GM12878 (cell line): ENCODE data around the gene LHFPL2. TPM values are rescaled to one million over a fixed set of nuclear protein-coding genes. Genes with fewer than 3 reads are reported as not detected.

Experiments used
- ATAC-seq: fragments of 200-7000 bp; cut with Tn5 transposase; 3 replicates; pipeline ENCODE4 v1.9.1; 2020; ENCODE audit warnings: mild to moderate bottlenecking, moderate library complexity
- BruUV-seq: library from RNA; stranded (reverse); fragments of 400-500 nt; replicated peaks from 2 replicates; lab custom pipeline; 2021; lab: Mats Ljungman, UMichigan
- CTCF ChIA-PET: fragments of 300-600 bp; sonication (Branson Sonifier 250); formaldehyde crosslinking; extraction: SDS; loops from one replicate; lab custom pipeline; 2021; ENCODE audit warnings: inconsistent platforms; lab: Yijun Ruan, JAX
- POLR2A ChIA-PET: fragments of 350-600 bp; formaldehyde crosslinking; extraction: SDS; loops from one replicate; lab custom pipeline; 2021; ENCODE audit warnings: inconsistent platforms; lab: Charles Lee
- RAD21 ChIA-PET: fragments of 300-600 bp; sonication (Branson Sonifier 250); formaldehyde crosslinking; loops from one replicate; lab custom pipeline; 2023; ENCODE audit warnings: antibody characterized with exemption; ENCODE audit not compliant: unreplicated experiment; lab: Charles Lee
- SMC1A ChIA-PET: fragments of 300-600 bp; sonication (Branson Sonifier 250); formaldehyde crosslinking; loops from one replicate; lab custom pipeline; 2023; ENCODE audit not compliant: unreplicated experiment, uncharacterized antibody; lab: Charles Lee
- DNase-seq: peaks from one replicate; pipeline ENCODE4 v3.0.0-alpha.2; 2011; ENCODE audit warnings: low read depth, low spot score
- FAIRE-seq: peaks from 3 replicates; lab custom pipeline; 2011; peaks lifted over from hg19 to GRCh38; lab: Jason Lieb, UNC
- H2AFZ ChIP-seq: 2 replicates; pipeline ENCODE4 v1.6.0; 2011; ENCODE audit warnings: low read depth, low read length, control low read depth; ENCODE audit not compliant: control insufficient read depth
- H3K27ac ChIP-seq: 2 replicates; pipeline ENCODE4 v1.5.1; 2011; ENCODE audit warnings: control low read depth; ENCODE audit not compliant: control insufficient read depth, insufficient read depth
- H3K27me3 ChIP-seq, 2 experiments: replicated peaks in 1 of 2; 2 replicates each; pipeline versions ENCODE4 v1.6.0 to v1.6.1; 2011; ENCODE audit warnings: low read length in 1 of 2; ENCODE audit not compliant: control insufficient read depth in 2 of 2, insufficient read depth in 2 of 2
- H3K36me3 ChIP-seq, 2 experiments: 2 replicates each; pipeline ENCODE4 v1.5.1; 2011; ENCODE audit warnings: low read length in 1 of 2; ENCODE audit not compliant: control insufficient read depth in 2 of 2, insufficient read depth in 2 of 2
- H3K4me1 ChIP-seq: 2 replicates; pipeline ENCODE4 v1.6.1; 2011; ENCODE audit warnings: mild to moderate bottlenecking, low read length, moderate library complexity, mixed read lengths; ENCODE audit not compliant: control insufficient read depth, insufficient read depth
- H3K4me2 ChIP-seq: 2 replicates; pipeline ENCODE4 v1.6.0; 2011; ENCODE audit warnings: control low read depth; ENCODE audit not compliant: control insufficient read depth, insufficient read depth
- H3K4me3 ChIP-seq: fragments of 200-600 bp; sonication (generic); 2 replicates; pipeline ENCODE4 v1.5.1; 2016
- H3K79me2 ChIP-seq: 2 replicates; pipeline ENCODE4 v1.6.0; 2011; ENCODE audit warnings: low read length; ENCODE audit not compliant: control insufficient read depth, insufficient read depth
- H3K9ac ChIP-seq: 2 replicates; pipeline ENCODE4 v1.8.0; 2011; ENCODE audit warnings: low read length, control low read depth, mixed read lengths; ENCODE audit not compliant: control insufficient read depth, insufficient read depth
- H3K9me3 ChIP-seq: replicated peaks from 3 replicates; pipeline ENCODE4 v1.5.1; 2011; ENCODE audit warnings: mild to moderate bottlenecking, low read length; ENCODE audit not compliant: control insufficient read depth, insufficient read depth
- H4K20me1 ChIP-seq: 2 replicates; pipeline ENCODE4 v1.6.0; 2011; ENCODE audit not compliant: control insufficient read depth, insufficient read depth
- CEBPZ ChIP-seq: fragments of 150-350 bp; IDR thresholded peaks from 2 replicates; pipeline ENCODE4 v1.6.1; 2016; ENCODE audit warnings: low read depth, low read length
- DPF2 ChIP-seq: fragments of 450-650 bp; IDR thresholded peaks from 2 replicates; pipeline ENCODE4 v1.6.1; 2017; ENCODE audit warnings: mild to moderate bottlenecking
- EGR1 ChIP-seq, 2 experiments: IDR thresholded peaks; 1 replicate in 1 of 2; 2 replicates in 1 of 2; pipeline ENCODE4 v1.6.1; 2011 to 2012; ENCODE audit warnings: low read depth in 2 of 2, low read length in 2 of 2, borderline replicate concordance in 1 of 2, mild to moderate bottlenecking in 1 of 2, moderate library complexity in 1 of 2
- FOXK2 ChIP-seq: fragments of 450-650 bp; IDR thresholded peaks from 2 replicates; pipeline ENCODE4 v1.6.1; 2017; ENCODE audit warnings: mild to moderate bottlenecking, moderate library complexity
- IKZF2 ChIP-seq, 2 experiments: fragments of 450-650 bp; IDR thresholded peaks; 2 replicates each; pipeline ENCODE4 v1.6.1; 2017; ENCODE audit warnings: mild to moderate bottlenecking in 2 of 2, moderate library complexity in 2 of 2
- JUNB ChIP-seq: IDR thresholded peaks from 2 replicates; pipeline ENCODE4 v1.6.1; 2016; ENCODE audit warnings: antibody characterized with exemption, mild to moderate bottlenecking
- POU2F2 ChIP-seq: IDR thresholded peaks from 3 replicates; pipeline ENCODE4 v1.6.1; 2011; ENCODE audit warnings: low read depth, mild to moderate bottlenecking, low read length, borderline replicate concordance
- RUNX3 ChIP-seq: IDR thresholded peaks from 2 replicates; pipeline ENCODE4 v1.6.1; 2012; ENCODE audit warnings: low read length, inconsistent platforms
- TARDBP ChIP-seq: IDR thresholded peaks from 2 replicates; pipeline ENCODE4 v1.6.1; 2016; ENCODE audit warnings: borderline replicate concordance
- TCF12 ChIP-seq: IDR thresholded peaks from 2 replicates; pipeline ENCODE4 v1.6.1; 2011; ENCODE audit warnings: low read depth, mild to moderate bottlenecking, low read length
- USF1 ChIP-seq: IDR thresholded peaks from 2 replicates; pipeline ENCODE4 v1.6.1; 2011; ENCODE audit warnings: borderline replicate concordance, low read depth, mild to moderate bottlenecking, moderate library complexity, mixed read lengths, low read length; ENCODE audit not compliant: insufficient read depth; ENCODE audit errors: extremely low read length
- USF2 ChIP-seq: IDR thresholded peaks from 2 replicates; pipeline ENCODE4 v1.6.1; 2011; ENCODE audit warnings: low read depth, low read length, improper control_type of control experiment, borderline replicate concordance
- ZBTB33 ChIP-seq: fragments of 450-650 bp; IDR thresholded peaks from 2 replicates; pipeline ENCODE4 v1.6.1; 2017; ENCODE audit warnings: mild to moderate bottlenecking
- ZZZ3 ChIP-seq: IDR thresholded peaks from 2 replicates; pipeline ENCODE4 v1.6.1; 2011; ENCODE audit warnings: low read depth; ENCODE audit not compliant: control insufficient read depth, insufficient read length
- WGBS: methylation state at CpG from one replicate; pipeline ENCODE4 v1.1.6; 2016; ENCODE audit warnings: low lambda C conversion rate; ENCODE audit not compliant: insufficient replicate concordance, insufficient coverage; ENCODE audit errors: missing lambda C conversion rate; 5-methylcytosine and 5-hydroxymethylcytosine counted together
- in situ Hi-C: fragments of 300-500 bp; cut with MboI; formaldehyde crosslinking; loops from 9 replicates; pipeline ENCODE4 v1.14.3; 2018; ENCODE audit warnings: mixed read lengths
- intact Hi-C: fragments of 100-400 bp; cut with micrococcal nuclease; formaldehyde crosslinking; loops from one replicate; pipeline ENCODE4 v1.14.2; 2022; ENCODE audit not compliant: unreplicated experiment
- polyA plus RNA-seq, 11 experiments: library from polyadenylated mRNA; depleted of rRNA in 4 of 11; unstranded in 6 of 11; stranded (reverse) in 5 of 11; fragments of >200 nt; fragmentation: Nextera tagmentation in 4 of 11; fragmentation: Illumina TruSeq in 1 of 11; extraction: Ambion mirVana in 4 of 11; extraction: Trizol in 1 of 11; gene quantifications; 1 replicate in 1 of 11; 2 replicates in 10 of 11; pipeline versions ENCODE4 v1.2.1 to v1.2.3, GENCODE V29; 2011 to 2016; ENCODE audit warnings: inconsistent platforms in 2 of 11, missing spikeins in 2 of 11, low read depth in 1 of 11
- total RNA-seq, 4 experiments: library from RNA; depleted of rRNA in 3 of 4; stranded (reverse); fragments of >200 nt in 3 of 4; fragmentation: Illumina TruSeq in 1 of 4; extraction: Trizol in 1 of 4; gene quantifications; 2 replicates each; pipeline versions ENCODE4 v1.2.1 to v1.2.3, GENCODE V29; 2013 to 2021

The LHFPL2 gene
- total and polyA plus RNA-seq, 10 of the 15 experiments (the other 5 are each of a cell fraction or from before 2014, with no cell fraction given): 4.1 to 21.8 (median 12.5) TPM

GRCh38 chr5:78497573-78498533 is 150.7 kb downstream of the LHFPL2 start:
- ATAC-seq: peak; percentile 75
- peak; percentile 52 for FAIRE-seq
- H3K9ac ChIP-seq: peak overlapping the region; percentile 13; the same call in 1 of the 2 replicates
- 65% methylated on average over 13 of the region's 13 CpGs for WGBS
- DNase-seq: no peak
- H3K27me3 ChIP-seq: no peaks in the 10 kb centered on the region
- H3K27ac ChIP-seq: peak overlapping the region; percentile 73
- no peaks in the 10 kb centered on the region for H3K9me3 ChIP-seq
- ChIA-PET RAD21 (interaction anchor here (1.0 kb wide), 1 partner anchor 80 kb away, joined by 3 read pairs; no protein-coding TSS in a partner anchor), POLR2A (no interaction called here), SMC1A (interaction anchor here (0.9 to 3.4 kb wide), 7 partner anchors 10 to 466 kb away, joined by 3 to 16 read pairs (median 4); no protein-coding TSS in a partner anchor), CTCF (interaction anchor here (0.9 to 1.9 kb wide), 3 partner anchors 11 to 30 kb away, joined by 3 to 10 read pairs (median 4); no protein-coding TSS in a partner anchor)
- H4K20me1 ChIP-seq: no peaks in the 10 kb centered on the region
- H2AFZ ChIP-seq: no peak overlapping the region
- H3K36me3 ChIP-seq: peaks cover 2 to 6% of the 10 kb centered on the region in 2 experiments; a peak in 3 of 4 replicates
- peaks cover 27% of the 10 kb centered on the region for H3K4me1 ChIP-seq
- in situ Hi-C loops: no loop called here
- 0 out of 2 replicates have a peak, but pooled peaks cover 3% of the 10 kb centered on the region for H3K79me2 ChIP-seq
- peak overlapping the region; percentile 9; the same call in 1 of the 2 replicates for H3K4me3 ChIP-seq
- H3K4me2 ChIP-seq: peak overlapping the region; percentile 78
- BruUV-seq: no TSS peak
- intact Hi-C loops: no loop called here
- TF ChIP-seq JUNB (no peak), RUNX3 (peak; percentile 77), USF2 (no peak), POU2F2 (peak; percentile 32; the same call in 1 of the 3 replicates), ZBTB33 (0 out of 2 replicates have a peak, but pooled peaks have one; percentile 62), IKZF2 (IDR thresholded peaks at IDR 0.05) (no peak), TARDBP (no peak), ZZZ3 (no peak), FOXK2 (no peak), USF1 (no peak), CEBPZ (no peak), DPF2 (0 out of 2 replicates have a peak, but pooled peaks have one; percentile 21), TCF12 (0 out of 2 replicates have a peak, but pooled peaks have one; percentile 20), EGR1 (IDR thresholded peaks at IDR 0.05; ENCODE audit: borderline replicate concordance in 1 of 2, low read depth in 2 of 2, low read length in 2 of 2) (0 out of 3 replicates have a peak, but pooled peaks of 1 of the 2 experiments have one; percentile 10)
